Activated CD4-positive, alpha-beta T cell treated with anti-CD3 and anti-CD28 coated beads, Interleukin-2, Interleukin-4, amounts not matched to agents 100 ng/mL and 50 ng/mL, durations not matched to agents 16 hours and 8 hours (primary cell): ENCODE measurements around the gene METTL23.
"Not testable (repeated sequence)": the region's sequence is repeated elsewhere in the genome, so short reads cannot be mapped to it uniquely, and the experiment has no call there.

Experiments used
- DNase-seq: peaks from one replicate; pipeline ENCODE4 v3.0.0-alpha.2; 2020; ENCODE audit warnings: low spot score

METTL23 gene

GRCh38 chr17:76735006-76735405 is 8.4 kb downstream of the METTL23 start:
- peak; percentile 58 for DNase-seq

DNA sequence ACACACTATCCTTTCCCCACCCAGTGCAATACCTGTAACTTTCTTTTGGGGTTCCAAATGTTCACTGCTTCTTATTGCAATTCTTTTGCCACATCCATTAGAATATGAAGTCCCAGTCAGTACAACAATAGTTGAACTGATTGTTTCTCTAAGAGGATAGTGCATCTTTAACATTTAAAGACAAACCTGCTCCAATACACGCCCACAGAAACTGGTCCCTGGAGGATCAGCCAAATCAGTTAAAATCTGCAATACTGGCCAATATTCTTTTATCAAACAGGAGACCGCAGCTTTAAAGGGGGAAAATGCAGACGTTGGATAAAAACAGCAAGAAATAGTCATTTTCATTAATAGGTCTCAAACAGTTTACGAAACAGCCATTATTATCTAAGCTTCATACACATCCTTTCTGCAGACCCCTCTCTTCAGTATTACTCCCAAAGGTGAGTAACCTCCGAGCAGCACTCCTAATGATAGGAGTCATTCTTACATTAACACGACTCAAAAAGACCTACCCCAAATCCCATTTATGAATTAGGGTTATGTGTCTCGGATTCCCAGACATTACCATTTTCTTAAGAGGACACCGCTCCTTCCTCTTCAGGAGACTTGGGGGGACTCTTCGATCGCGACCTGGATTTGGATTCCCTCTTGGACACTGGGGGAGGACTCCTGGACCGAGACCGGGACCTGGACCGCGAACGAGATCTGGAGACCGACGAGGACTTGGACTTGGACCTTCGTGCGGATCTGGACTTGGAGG is 9.1 kb downstream of the METTL23 start:
- no peak for DNase-seq

- peak; percentile 62 for DNase-seq
Observed at GRCh38 chr17:76736349-76737081, 9.9 kb downstream of the METTL23 start.

DNA sequence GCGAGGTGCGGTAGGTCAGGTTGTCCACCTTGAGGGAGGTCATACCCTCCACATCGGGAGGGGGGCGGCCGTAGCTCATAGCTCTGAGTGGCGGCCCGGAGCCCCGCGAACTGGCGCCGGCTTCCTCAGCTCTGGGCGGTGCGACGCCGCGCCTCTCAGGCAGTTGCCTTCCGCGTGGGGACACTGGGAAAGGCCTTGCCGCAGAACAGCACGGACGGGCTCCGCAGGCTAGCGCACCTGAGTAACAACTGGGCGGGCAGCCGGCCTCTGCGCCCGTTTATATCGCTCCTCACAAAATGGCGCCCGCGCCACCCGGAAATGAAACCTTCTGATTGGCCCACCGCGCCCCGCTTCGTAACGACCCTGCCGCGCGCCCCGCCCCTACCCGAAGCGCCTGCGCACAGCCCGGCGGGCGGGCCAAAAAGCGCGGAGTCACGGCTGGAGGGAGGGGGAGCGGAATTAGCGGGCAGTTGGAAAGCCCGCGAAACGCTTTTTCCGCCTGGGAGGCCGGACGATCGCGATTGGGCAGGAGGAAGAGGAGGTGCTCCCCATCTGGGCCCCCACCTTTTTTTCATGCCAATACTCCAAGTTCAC is 10.5 kb downstream of the METTL23 start, which contains the start of gene SRSF2:
SRSF2 (minus strand) TSS at position 250 of the 594 bp plus-strand sequence; CDS start at position 79, 171 bp downstream.
- peak; percentile 99 for DNase-seq

DNA sequence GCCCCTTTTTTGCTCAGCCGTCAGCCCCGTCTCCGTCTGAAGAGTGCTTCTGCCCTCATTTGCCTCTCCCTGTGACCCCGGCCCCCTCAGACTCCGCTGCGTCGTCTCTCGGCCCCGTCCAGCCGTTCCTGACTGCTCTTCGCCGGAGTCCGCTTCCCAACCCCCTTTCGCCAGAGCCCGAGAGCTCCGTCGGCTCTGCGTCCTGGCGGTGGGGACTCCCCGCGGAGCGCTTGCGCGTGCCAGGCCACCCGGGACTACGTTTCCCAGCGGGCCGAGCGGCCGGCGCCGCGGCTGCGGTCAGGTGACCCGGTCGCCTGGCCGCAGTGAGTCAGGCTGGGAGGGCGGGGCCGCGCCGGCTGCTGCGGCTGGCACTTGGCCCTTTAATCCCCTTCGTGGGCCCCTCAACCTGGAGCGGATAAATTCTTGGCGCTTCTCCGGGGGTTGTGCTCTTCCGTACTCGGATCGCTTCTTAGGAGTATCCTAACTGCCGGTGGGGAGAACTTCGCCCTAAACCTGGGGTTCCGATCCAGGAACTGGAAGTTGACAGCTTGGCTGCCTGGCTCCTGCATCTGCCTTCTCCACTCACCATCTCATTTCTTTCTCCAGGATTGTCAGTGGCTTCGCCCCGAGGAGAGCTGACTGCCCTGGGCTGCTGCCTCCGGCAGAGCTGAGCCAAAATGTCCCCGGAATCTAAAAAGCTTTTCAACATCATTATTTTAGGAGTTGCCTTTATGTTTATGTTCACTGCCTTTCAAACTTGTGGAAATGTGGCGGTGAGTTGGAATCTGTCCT is 11.2 kb downstream of the METTL23 start, which contains the start of gene MFSD11:
MFSD11 (plus strand) TSS at position 444 of the 792 bp plus-strand sequence; CDS start at position 678, 234 bp downstream.
- peak; percentile 94 for DNase-seq

GRCh38 chr17:76738468-76738850 is 11.8 kb downstream of the METTL23 start:
- no peak for DNase-seq

GRCh38 chr17:76739568-76740115 is 13.0 kb downstream of the METTL23 start:
- not testable (repeated sequence) for DNase-seq

- DNase-seq, result no peak
Observed at GRCh38 chr17:76740329-76741118, 13.9 kb downstream of the METTL23 start.

DNA sequence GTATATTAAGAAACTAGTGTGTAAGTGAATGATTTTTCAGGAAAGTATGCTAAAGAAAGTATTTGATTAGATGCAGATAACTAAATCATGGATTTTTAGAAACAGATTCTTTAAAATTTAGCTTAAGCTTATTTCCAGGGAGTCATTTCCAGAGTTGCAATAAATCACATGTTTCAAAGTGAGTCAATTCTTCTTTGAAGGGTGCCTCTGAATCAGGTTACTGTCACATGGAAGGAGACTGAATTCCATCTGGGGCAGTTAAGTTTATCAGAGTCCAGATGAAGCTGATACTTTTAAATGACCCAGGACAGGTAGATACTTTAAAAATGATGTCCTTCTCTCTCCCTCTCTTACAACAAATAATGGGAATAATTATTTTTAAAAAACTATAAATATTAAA is 16.3 kb downstream of the METTL23 start:
- no peak for DNase-seq

- DNase-seq, result no peak
Observed at GRCh38 chr17:76744747-76745146, 18.1 kb downstream of the METTL23 start.

GRCh38 chr17:76745785-76746184 is 19.1 kb downstream of the METTL23 start:
- not testable (repeated sequence) for DNase-seq

DNA sequence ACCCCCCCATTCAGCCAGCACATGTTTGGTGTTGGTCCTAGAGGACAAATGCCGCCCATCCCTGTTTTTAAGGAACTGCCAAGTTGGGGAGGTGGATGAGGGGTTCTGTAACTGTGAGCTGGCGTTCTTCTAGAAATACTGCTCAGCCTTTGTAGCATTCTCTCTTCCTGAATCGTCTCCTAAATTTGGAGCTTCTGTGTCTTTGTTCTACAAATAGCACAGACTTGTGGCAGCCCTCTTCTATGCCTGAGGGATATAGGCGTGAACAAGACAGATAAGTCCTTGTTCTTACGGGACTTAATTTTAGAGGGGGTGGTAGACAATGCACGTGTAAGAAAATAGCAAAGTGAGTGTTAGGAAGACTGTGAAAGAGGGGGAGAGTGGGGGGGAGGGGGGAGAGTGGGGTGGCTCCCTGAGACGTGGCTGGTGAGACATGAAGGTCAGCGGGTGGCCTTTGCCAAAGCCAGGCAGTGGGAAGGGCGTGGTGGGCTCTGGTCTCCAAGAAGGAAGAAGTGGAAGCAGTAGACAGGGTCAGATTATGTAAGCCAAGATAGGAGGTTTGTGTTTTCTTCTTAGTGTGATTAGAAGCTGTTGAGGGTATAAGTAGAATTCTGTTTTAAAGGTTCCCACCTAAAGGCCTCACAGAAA is 21.2 kb downstream of the METTL23 start:
- no peak for DNase-seq

- no peak for DNase-seq
Observed at GRCh38 chr17:76748657-76749056, 22.0 kb downstream of the METTL23 start.

DNA sequence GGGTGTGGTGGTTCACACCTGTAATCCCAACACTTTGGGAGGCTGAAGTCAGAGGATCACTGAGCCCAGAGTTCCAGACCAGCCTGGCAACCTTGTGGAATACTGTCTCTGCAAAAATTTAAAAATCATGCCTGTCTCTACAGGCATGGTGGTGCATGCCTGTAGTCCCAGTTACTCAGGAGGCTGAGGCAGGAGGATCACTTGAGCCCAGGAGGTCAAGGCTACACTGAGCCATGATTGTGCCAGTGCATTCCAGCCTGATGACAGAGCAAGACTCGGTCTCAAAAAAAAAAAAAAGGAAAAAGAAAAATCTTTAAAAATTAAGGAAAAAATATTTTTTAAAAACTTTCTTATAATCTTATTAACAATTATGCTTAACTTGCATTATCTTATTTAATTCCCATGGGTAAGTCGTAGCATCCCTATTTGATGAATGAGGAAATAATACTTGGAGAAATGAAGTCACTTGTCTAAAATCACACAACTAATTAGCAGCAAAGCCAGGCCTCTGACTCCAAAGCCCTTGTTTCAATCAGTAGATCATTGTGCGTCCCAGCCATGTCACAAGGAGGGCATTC is 24.9 kb downstream of the METTL23 start:
- no peak for DNase-seq

GRCh38 chr17:76752006-76752405 is 25.4 kb downstream of the METTL23 start:
- DNase-seq, result no peak

DNA sequence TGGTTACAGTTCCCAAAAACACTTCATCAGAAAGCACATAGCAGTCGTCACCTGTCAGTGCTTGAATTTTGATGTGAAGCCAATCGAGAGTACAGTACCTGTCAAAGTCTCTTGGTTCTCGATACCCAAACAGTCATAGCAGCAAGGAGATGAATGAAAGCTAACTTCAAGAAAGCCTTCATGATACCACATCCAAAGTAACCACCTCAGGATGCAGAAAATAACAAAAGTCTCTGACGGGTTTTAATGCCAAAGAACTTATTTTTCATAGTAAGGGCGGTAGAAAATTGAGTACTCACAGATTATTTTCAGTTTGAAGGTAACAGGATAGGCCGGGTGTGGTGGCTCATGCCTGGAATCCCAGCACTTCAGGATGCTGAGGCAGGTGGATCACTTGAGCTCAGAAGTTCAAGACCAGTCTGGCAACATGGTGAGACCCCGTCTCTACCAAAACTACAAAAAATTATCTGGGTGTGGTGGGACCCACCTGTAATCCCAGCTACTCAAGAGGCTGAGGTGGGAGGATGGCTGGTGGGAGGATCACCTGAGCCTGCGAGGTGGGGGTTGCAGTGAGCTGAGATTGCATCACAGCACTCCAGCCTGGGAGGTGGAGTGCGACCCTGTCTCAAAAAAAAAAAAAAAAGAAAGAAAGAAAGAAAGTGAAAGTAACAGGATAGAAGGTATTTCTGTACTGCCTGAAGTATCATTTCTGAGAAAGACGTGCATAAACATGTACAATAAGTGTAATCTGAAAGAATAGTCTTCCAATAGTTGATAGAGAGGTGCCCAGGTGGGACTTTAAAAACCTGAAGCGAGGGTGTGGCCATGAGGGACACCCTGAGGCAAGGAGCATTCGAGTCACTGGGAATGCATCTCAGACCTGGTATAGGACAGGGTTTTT is 26.7 kb downstream of the METTL23 start:
- no peak for DNase-seq

- no peak for DNase-seq
Observed at GRCh38 chr17:76755285-76755684, 28.6 kb downstream of the METTL23 start.

DNA sequence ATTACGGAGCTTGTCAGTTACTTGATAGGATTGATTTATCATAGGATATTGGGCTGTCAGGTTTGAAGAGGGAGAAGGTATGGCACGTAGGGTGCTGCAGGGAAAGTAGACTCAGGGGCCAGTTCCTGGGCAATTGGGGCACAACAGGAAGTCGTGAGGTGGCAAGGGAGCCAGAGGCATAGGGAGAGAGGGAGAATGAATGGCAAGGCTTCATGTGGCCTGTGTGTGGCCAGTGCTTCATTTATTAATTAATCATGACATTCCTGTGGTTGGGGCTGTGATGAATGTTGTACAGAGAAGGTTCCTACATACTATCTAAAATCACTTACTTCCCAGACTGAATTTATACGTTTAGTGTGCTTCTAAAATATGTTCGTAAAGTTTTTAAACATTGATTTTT is 30.6 kb downstream of the METTL23 start:
- DNase-seq, result no peak

GRCh38 chr17:76758570-76758969 is 31.9 kb downstream of the METTL23 start:
- no peak for DNase-seq
